RWPE1 (cell line): ENCODE measurements around the gene NARS2.

Experiments used
- CTCF ChIA-PET: fragments of 350-600 bp; sonication (Branson Sonifier 250); formaldehyde crosslinking; extraction: SDS; loops from one replicate; lab custom pipeline; 2021; lab: Yijun Ruan, JAX
- POLR2A ChIA-PET: fragments of 400-600 bp; formaldehyde crosslinking; extraction: SDS; loops from one replicate; lab custom pipeline; 2020; ENCODE audit warnings: antibody characterized with exemption; ENCODE audit not compliant: low non-redundant PET; lab: Yijun Ruan, JAX
- DNase-seq: peaks from one replicate; pipeline ENCODE4 v3.0.0; 2012; ENCODE audit warnings: low spot score
- H3K27ac ChIP-seq: fragments of 450-650 bp; 2 replicates; pipeline ENCODE4 v1.5.1; 2017
- TF ChIP-seq, protein P1 (sequence below): fragments of 450-650 bp; conservative IDR thresholded peaks from 2 replicates; pipeline ENCODE4 v1.5.1; 2017; ENCODE audit warnings: low read depth, mild to moderate bottlenecking

NARS2 gene

DNA sequence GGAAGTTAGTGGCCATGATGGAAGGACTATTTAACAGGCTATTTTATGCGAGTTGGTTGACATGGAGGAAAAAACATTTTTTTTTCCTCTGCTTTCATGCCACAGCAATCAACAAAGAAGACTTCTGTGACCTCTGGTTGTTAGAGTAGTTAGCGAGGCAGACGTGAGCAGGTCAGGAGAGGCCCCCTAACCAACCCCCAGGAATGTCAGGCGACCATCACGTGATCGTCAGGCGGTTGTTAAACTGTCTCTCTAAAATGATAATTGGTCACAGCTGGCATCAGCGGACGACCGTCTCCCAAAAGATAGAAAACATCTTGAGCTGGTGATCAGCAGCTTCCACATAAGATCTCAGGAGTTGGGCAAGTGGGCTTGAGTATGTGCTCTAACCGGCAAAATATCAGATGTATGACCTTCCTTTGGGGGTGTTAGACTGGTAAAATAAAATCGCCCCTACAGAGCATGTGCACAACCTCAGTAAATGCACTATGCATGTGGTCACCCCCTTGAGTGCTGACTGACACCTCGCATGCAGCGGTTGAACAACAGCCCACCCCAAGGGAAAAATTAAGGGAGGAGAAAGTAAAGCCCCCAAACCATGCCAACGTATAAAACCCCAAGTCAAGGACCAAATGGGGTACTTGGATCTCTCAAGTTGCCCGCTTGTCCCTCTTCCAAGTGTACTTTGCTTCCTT, 20.9 kb upstream of the NARS2 start:
- CTCF ChIA-PET = no interaction called here
- H3K27ac ChIP-seq = peak overlapping the region; percentile 87; the same call in 1 of the 2 replicates
- TF ChIP-seq, protein P1, sequence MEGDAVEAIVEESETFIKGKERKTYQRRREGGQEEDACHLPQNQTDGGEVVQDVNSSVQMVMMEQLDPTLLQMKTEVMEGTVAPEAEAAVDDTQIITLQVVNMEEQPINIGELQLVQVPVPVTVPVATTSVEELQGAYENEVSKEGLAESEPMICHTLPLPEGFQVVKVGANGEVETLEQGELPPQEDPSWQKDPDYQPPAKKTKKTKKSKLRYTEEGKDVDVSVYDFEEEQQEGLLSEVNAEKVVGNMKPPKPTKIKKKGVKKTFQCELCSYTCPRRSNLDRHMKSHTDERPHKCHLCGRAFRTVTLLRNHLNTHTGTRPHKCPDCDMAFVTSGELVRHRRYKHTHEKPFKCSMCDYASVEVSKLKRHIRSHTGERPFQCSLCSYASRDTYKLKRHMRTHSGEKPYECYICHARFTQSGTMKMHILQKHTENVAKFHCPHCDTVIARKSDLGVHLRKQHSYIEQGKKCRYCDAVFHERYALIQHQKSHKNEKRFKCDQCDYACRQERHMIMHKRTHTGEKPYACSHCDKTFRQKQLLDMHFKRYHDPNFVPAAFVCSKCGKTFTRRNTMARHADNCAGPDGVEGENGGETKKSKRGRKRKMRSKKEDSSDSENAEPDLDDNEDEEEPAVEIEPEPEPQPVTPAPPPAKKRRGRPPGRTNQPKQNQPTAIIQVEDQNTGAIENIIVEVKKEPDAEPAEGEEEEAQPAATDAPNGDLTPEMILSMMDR = no peak
- no peak for DNase-seq
- POLR2A ChIA-PET = no interaction called here

- POLR2A ChIA-PET = no interaction called here
- no peak for DNase-seq
- TF ChIP-seq, protein P1 = no peak
- no peak overlapping the region for H3K27ac ChIP-seq
- CTCF ChIA-PET = no interaction called here
Observed at GRCh38 chr11:78594814-78595213, 20.1 kb upstream of the NARS2 start.

- TF ChIP-seq, protein P1 = no peak
- ChIA-PET CTCF (no interaction called here), POLR2A (no interaction called here)
- DNase-seq = no peak
- no peak overlapping the region for H3K27ac ChIP-seq
Observed at GRCh38 chr11:78588517-78588916, 13.9 kb upstream of the NARS2 start.

GRCh38 chr11:78587446-78587845, 12.8 kb upstream of the NARS2 start:
- no peak for DNase-seq
- TF ChIP-seq, protein P1 = no peak
- H3K27ac ChIP-seq = no peak overlapping the region
- CTCF ChIA-PET = no interaction called here
- POLR2A ChIA-PET = no interaction called here

GRCh38 chr11:78586452-78587046, 11.9 kb upstream of the NARS2 start:
- no peak overlapping the region for H3K27ac ChIP-seq
- CTCF ChIA-PET = interaction anchor here (0.7 kb wide), 1 partner anchor 206 kb away, joined by 3 read pairs; no protein-coding TSS in a partner anchor
- TF ChIP-seq, protein P1 = peak; percentile 25; the same call in 1 of the 2 replicates
- POLR2A ChIA-PET = no interaction called here
- no peak for DNase-seq

GRCh38 chr11:78583889-78584288, 9.2 kb upstream of the NARS2 start:
- POLR2A ChIA-PET = no interaction called here
- no peak for DNase-seq
- no peak overlapping the region for H3K27ac ChIP-seq
- CTCF ChIA-PET = no interaction called here
- TF ChIP-seq, protein P1 = no peak
